HG02885 (cell line): ENCODE data around the gene RNF187.
"Not testable (repeated sequence)": the region's sequence is repeated elsewhere in the genome, so short reads cannot be mapped to it uniquely, and the experiment has no call there.

Experiments used
- ATAC-seq: cut with Tn5 transposase; IDR thresholded peaks from one replicate; pipeline ENCODE4 v1.9.1; 2021; ENCODE audit warnings: mild to moderate bottlenecking; ENCODE audit not compliant: unreplicated experiment, poor library complexity

RNF187 gene

GRCh38 chr1:228459091-228459993 lies 27.8 kb upstream of the RNF187 start:
- ATAC-seq = peak; percentile 34

GRCh38 chr1:228460821-228461220 lies 26.4 kb upstream of the RNF187 start:
- ATAC-seq = no peak

- no peak for ATAC-seq
These were observed 24.6 kb upstream of the RNF187 start for GRCh38 chr1:228462560-228462959.

- ATAC-seq = no peak
These were observed 24.1 kb upstream of the RNF187 start for GRCh38 chr1:228463009-228463558.

- ATAC-seq = peak; percentile 40
These were observed 23.4 kb upstream of the RNF187 start for GRCh38 chr1:228463559-228464455.

- ATAC-seq = peak; percentile 92
These were observed 22.6 kb upstream of the RNF187 start for GRCh38 chr1:228464487-228464983.

- no peak for ATAC-seq
These were observed 22.0 kb upstream of the RNF187 start for GRCh38 chr1:228465141-228465540.

- no peak for ATAC-seq
These were observed 21.5 kb upstream of the RNF187 start for GRCh38 chr1:228465571-228466146.

GRCh38 chr1:228468188-228468587 lies 19.0 kb upstream of the RNF187 start:
- ATAC-seq = not testable (repeated sequence)

GRCh38 chr1:228469413-228470162 lies 17.6 kb upstream of the RNF187 start:
- ATAC-seq = no peak

GRCh38 chr1:228471154-228471761 lies 15.9 kb upstream of the RNF187 start:
- no peak for ATAC-seq

GRCh38 chr1:228471762-228472398 lies 15.3 kb upstream of the RNF187 start:
- peak; percentile 59 for ATAC-seq

GRCh38 chr1:228472655-228473054 lies 14.5 kb upstream of the RNF187 start:
- no peak for ATAC-seq

- no peak for ATAC-seq
These were observed 12.7 kb upstream of the RNF187 start for GRCh38 chr1:228474507-228474906.

GRCh38 chr1:228475812-228476211 lies 11.4 kb upstream of the RNF187 start:
- no peak for ATAC-seq

- ATAC-seq = no peak
These were observed 9.9 kb upstream of the RNF187 start for GRCh38 chr1:228477263-228477662.

- no peak for ATAC-seq
These were observed 8.9 kb upstream of the RNF187 start for GRCh38 chr1:228478326-228478725.

GRCh38 chr1:228478912-228479711 lies 8.1 kb upstream of the RNF187 start:
- ATAC-seq = peak; percentile 59
